Stomach smooth muscle (tissue), 2 donors: ENCODE data around the gene NANOGP8.
"Not testable (repeated sequence)": the region's sequence is repeated elsewhere in the genome, so short reads cannot be mapped to it uniquely, and the experiment has no call there.

Source experiments
- H3K27ac ChIP-seq: one replicate; pipeline ENCODE4 v1.7.0; 2013; ENCODE audit warnings: mild to moderate bottlenecking, low read length, inconsistent platforms
- H3K27me3 ChIP-seq, 2 donors: one replicate each; pipeline ENCODE4 v1.7.0; 2013; ENCODE audit warnings: low read length in 2 of 2; ENCODE audit not compliant: insufficient read depth in 2 of 2, control insufficient read depth in 1 of 2
- H3K36me3 ChIP-seq, 2 donors: one replicate each; pipeline ENCODE4 v1.7.0; 2013; ENCODE audit warnings: low read length in 2 of 2; ENCODE audit not compliant: control insufficient read depth in 2 of 2, insufficient read depth in 2 of 2
- H3K4me1 ChIP-seq: one replicate; pipeline ENCODE4 v1.7.0; 2013; ENCODE audit warnings: low read length; ENCODE audit not compliant: control insufficient read depth, insufficient read depth
- H3K4me3 ChIP-seq, 2 donors: one replicate each; pipeline ENCODE4 v1.7.0; 2013; ENCODE audit warnings: low read length in 2 of 2
- H3K9ac ChIP-seq, 2 donors: one replicate each; pipeline ENCODE4 v1.7.0; 2013; ENCODE audit warnings: low read length in 2 of 2, mild to moderate bottlenecking in 1 of 2
- H3K9me3 ChIP-seq, 2 donors: one replicate each; pipeline ENCODE4 v1.7.0; 2013; ENCODE audit warnings: low read length in 2 of 2; ENCODE audit not compliant: control insufficient read depth in 2 of 2
- donor health status: healthy.
- donor health status: Pancreatic carcinoma.

The NANOGP8 gene, protein sequence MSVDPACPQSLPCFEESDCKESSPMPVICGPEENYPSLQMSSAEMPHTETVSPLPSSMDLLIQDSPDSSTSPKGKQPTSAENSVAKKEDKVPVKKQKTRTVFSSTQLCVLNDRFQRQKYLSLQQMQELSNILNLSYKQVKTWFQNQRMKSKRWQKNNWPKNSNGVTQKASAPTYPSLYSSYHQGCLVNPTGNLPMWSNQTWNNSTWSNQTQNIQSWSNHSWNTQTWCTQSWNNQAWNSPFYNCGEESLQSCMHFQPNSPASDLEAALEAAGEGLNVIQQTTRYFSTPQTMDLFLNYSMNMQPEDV

DNA sequence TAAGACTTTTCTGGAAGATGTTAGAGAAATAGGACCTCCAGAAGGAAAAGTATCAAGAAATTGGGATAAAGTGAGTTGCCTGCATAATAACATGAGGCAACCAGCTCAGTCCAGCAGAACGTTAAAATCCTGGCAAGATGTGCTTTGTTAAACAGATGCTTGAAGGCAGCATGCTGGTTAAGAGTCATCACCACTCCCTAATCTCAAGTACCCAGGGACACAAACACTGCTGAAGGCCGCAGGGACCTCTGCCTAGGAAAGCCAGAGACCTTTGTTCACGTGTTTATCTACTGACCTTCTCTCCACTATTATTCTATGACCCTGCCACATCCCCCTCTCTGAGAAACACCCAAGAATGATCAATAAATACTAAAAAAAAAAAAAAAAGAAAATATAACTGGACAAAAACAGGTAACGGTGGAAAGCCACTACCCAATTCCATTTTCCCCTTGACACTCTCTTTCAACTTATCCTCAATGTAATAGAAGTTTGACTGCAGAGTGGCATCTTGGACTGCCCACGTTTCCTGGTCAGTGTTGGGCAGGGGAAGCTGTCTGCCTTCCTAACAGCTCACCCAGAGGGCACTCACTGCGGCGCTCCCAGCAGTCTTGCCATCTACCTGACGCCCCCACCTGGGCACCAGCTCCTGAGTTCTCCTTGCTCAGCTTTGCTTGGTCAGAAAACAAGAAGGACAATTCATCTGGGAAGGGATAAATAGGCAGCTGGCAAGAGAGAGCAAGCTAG lies at the start of gene NANOGP8:
NANOGP8 (minus strand) TSS at position 120 of the 744 bp plus-strand sequence. CDS start 185 bp downstream, outside the sequence.
- H3K4me3 ChIP-seq, H3K4me1 ChIP-seq, H3K27ac ChIP-seq, H3K27me3 ChIP-seq, H3K9ac ChIP-seq, H3K9me3 ChIP-seq, H3K36me3 ChIP-seq: not testable (repeated sequence)

DNA sequence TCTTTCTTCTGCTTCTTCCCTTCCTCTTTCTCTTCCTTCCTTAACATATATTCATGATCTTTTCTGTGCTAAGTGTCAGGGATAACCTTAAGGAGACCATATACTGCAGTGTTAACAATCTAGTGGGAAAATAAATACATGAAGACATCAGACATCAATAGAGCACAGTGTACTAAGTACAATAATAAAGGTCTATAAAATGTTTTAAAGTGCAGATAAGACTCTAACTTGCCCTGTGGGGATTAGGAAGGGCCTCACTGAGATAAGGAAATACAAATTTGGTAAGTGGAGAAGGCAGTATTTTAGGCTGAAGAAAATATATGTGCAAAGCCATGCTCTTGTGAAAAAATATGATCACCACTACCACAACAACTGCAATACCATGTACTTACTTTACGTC lies 49.2 kb upstream of the NANOGP8 start:
- H3K27ac ChIP-seq = no peak overlapping the region
- no peaks in the 10 kb centered on the region for H3K36me3 ChIP-seq
- no peaks in the 10 kb centered on the region for H3K9me3 ChIP-seq
- H3K4me3 ChIP-seq = no peak overlapping the region
- no peaks in the 10 kb centered on the region for H3K27me3 ChIP-seq
- no peaks in the 10 kb centered on the region for H3K4me1 ChIP-seq
- H3K9ac ChIP-seq = no peak overlapping the region

DNA sequence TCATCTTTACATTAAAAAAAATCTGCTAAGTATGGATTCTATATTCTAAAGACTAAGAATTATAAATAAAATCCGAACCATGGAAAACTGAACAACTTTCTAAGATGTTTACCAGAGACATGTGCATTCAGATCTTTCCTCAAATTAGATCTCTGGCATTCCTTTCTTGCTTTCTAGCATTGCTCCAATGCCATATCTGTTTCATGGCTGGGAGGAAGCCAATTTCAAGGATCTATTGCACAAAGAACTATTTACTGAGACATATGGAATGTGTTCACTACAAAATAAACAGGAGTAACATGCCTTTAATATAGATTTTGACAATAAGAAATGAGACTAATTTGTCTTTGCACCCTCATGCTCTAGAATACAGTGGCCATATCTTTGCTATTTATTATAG lies 45.1 kb upstream of the NANOGP8 start:
- H3K36me3 ChIP-seq = no peaks in the 10 kb centered on the region
- no peak overlapping the region for H3K27ac ChIP-seq
- H3K4me1 ChIP-seq = no peaks in the 10 kb centered on the region
- H3K9me3 ChIP-seq = no peaks in the 10 kb centered on the region
- no peak overlapping the region for H3K9ac ChIP-seq
- no peaks in the 10 kb centered on the region for H3K27me3 ChIP-seq
- no peak overlapping the region for H3K4me3 ChIP-seq

DNA sequence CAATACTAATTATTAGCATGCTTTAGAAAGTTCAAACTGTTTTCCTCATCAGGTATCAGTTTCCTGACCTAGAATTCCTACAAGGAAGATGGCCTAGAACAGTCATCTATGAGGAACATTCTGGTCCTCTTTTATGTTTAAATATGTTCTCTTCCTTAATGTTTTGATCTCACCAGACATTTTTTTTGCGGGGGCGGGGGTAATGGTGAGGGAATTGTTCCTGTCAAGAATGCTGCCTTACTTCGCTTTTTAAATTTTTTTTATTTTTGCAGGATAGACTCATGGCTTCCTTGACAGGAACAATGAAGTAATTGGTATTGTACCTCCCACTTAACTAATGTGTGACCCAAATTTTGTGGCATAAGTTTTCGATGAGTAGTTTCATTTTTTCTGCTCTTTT lies 44.3 kb upstream of the NANOGP8 start:
- no peaks in the 10 kb centered on the region for H3K4me1 ChIP-seq
- no peaks in the 10 kb centered on the region for H3K9me3 ChIP-seq
- no peaks in the 10 kb centered on the region for H3K36me3 ChIP-seq
- no peak overlapping the region for H3K4me3 ChIP-seq
- no peaks in the 10 kb centered on the region for H3K27me3 ChIP-seq
- no peak overlapping the region for H3K27ac ChIP-seq
- no peak overlapping the region for H3K9ac ChIP-seq

DNA sequence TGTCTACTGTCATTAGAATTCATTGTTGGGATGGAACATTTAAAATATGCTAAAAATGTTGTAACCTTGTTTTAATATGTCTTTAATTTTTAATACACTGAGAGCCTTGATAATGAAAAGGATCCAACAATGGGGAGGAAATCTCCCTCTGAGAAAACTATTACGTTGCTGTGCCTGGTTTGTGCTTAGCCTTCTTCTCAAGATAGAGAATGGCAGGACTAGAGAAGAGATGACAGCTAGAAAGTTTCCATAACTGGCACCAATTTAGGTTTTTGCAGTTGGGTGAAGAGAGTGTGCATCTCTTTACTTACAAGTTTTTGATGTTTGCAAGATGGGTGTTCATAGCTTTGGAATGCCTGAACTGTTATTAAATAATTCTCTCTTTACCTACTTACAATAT lies 42.6 kb upstream of the NANOGP8 start:
- H3K9ac ChIP-seq = no peak overlapping the region
- H3K4me1 ChIP-seq = no peaks in the 10 kb centered on the region
- no peak overlapping the region for H3K27ac ChIP-seq
- H3K9me3 ChIP-seq = no peaks in the 10 kb centered on the region
- no peak overlapping the region for H3K4me3 ChIP-seq
- no peaks in the 10 kb centered on the region for H3K36me3 ChIP-seq
- no peaks in the 10 kb centered on the region for H3K27me3 ChIP-seq

DNA sequence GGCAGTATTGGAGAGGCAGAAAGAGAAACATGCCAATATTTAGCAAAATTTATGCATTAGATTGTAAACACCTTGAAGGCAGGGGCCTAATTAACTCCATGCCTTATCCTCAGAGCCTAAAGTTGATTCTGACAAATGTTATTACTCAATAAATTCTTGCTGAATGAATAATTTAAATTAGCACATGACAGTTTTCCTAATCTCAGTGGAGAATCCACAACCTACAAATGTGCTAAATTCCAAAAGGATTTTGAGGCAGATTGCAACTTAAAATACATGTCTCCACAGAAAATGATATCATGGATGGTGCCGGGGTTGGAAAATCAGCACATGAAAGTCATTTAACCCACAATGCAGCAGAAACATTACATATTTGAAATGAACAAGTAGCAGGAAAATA lies 41.1 kb upstream of the NANOGP8 start:
- Histone ChIP-seq H3K9ac (no peak overlapping the region), H3K27me3 (no peaks in the 10 kb centered on the region), H3K9me3 (no peaks in the 10 kb centered on the region), H3K4me1 (no peaks in the 10 kb centered on the region), H3K27ac (no peak overlapping the region), H3K4me3 (no peak overlapping the region), H3K36me3 (no peaks in the 10 kb centered on the region)

DNA sequence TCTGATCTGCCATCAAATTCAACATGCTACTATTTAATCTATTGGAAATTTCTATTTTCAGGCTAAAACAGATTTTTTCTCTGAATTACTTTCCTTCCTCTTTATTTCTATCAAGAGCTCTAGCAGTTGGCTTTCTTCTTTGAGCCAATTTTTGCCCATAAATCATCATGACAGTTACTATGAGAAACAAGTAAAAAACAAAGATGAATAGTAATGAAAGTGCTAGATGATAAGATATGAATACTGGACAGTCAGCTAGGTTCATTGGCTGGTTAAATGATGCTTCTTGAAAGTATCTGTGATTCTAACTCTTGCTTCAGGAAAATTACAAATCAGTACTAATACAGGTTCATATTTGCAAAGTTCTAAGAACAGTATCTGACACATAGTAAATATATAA lies 38.6 kb upstream of the NANOGP8 start:
- no peak overlapping the region for H3K4me3 ChIP-seq
- H3K9me3 ChIP-seq = no peaks in the 10 kb centered on the region
- H3K27ac ChIP-seq = no peak overlapping the region
- H3K9ac ChIP-seq = no peak overlapping the region
- no peaks in the 10 kb centered on the region for H3K36me3 ChIP-seq
- no peaks in the 10 kb centered on the region for H3K27me3 ChIP-seq
- no peaks in the 10 kb centered on the region for H3K4me1 ChIP-seq

DNA sequence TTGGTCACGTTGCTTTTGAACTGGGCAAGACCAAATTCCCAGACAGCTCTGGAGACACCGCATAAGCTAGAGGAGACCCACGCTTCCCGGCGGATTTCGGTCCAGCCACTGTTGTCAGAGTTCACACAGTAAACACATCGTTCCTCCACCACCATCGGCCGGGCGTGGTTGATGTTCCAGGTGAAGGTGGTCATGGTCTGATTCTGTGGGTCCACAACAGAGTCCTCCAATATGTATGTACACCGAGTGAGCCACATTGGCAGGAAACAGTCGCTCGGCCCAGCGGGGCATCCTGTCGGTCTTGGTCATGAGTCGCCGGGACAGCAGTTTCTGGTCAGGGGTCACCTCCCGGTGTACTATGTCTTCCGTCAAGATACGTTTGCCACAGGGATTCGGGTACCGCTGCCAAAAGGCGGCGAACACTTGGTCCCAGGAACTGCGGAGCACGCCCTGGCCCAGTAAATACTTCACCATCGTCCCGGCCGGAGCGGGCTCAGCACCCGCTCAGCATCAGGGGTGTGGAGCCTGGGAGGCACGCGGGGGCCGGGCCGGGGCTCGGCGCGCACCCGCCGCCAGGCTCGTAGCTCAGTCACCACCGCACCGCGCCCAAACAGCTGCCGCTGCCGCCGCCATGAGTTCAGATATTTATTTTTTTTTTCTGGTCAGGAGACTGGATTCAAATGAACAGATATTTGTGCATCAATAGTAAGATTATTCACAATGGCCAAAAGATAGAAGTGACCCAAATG lies 36.7 kb upstream of the NANOGP8 start:
- Histone ChIP-seq H3K27me3 (no peaks in the 10 kb centered on the region), H3K27ac (no peak overlapping the region), H3K36me3 (no peaks in the 10 kb centered on the region), H3K4me3 (no peak overlapping the region), H3K4me1 (no peaks in the 10 kb centered on the region), H3K9ac (no peak overlapping the region), H3K9me3 (no peaks in the 10 kb centered on the region)

DNA sequence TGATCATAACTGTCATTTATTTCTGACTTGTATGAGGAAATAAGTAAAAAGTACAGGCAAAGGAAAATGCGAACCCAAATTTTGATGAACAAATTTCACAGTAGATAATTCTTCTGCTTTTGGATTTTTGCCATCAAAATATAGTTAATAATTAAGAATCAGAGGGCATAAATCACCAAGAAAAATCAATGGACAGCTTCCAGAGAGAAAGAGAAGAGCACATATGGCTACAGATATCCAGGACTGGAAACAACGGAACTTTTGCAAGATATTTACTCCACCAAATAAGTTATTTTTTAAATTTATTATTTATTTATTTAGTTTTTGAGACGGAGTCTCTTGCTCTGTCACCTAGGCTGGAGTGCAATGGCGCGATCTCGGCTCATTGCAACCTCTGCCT lies 35.1 kb upstream of the NANOGP8 start:
- H3K27me3 ChIP-seq = no peaks in the 10 kb centered on the region
- H3K36me3 ChIP-seq = no peaks in the 10 kb centered on the region
- H3K4me3 ChIP-seq = no peak overlapping the region
- no peaks in the 10 kb centered on the region for H3K9me3 ChIP-seq
- H3K4me1 ChIP-seq = peaks cover 3% of the 10 kb centered on the region
- no peak overlapping the region for H3K27ac ChIP-seq
- H3K9ac ChIP-seq = no peak overlapping the region

DNA sequence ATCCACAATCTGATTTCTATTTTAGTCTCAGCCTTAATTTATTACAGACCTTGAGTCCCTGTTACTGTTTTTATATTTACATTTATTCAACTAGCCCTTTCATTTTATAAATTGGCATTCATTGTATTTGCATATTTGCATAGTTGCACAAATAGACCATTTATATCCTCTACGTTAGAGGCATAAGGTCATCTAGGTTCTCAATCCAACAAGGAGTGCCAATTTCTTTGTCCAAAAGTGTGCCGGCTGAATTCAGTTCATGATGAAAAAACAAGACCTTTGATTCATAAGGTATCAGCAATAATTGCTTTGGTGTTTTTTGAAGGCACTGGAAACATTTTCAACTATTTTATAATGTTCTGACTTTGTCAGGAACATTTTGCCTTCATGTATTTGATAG lies 33.9 kb upstream of the NANOGP8 start:
- H3K36me3 ChIP-seq = no peaks in the 10 kb centered on the region
- no peaks in the 10 kb centered on the region for H3K9me3 ChIP-seq
- H3K9ac ChIP-seq = no peak overlapping the region
- H3K4me3 ChIP-seq = no peak overlapping the region
- H3K4me1 ChIP-seq = peaks cover 5% of the 10 kb centered on the region
- H3K27ac ChIP-seq = no peak overlapping the region
- H3K27me3 ChIP-seq = no peaks in the 10 kb centered on the region
